ENCODE measurements around the gene RAPGEF5. TPM values are rescaled to one million over a fixed set of nuclear protein-coding genes. Genes with fewer than 3 reads are reported as not detected.

Gene RAPGEF5
- total RNA-seq, 1 experiment from 2014 or later: 13.3 TPM

DNA sequence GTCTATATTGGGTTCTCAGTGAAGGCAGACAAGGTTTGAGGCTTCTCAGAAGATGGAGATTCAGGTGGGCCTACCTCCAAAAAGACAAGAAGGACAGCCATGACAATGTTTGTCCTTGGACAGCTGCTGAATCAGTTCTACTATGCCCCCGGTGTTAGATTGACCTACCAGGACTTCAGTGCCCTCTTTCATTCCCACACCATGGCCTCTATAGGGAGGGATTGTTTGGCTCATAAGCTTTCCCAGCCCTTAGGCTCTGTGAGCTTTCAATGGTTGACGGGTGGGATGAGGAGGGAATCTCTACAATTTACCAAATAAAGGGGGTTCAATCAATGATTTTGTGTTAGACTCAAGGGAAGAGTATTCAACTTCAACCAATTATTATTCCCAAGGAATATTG, 23.4 kb upstream of the RAPGEF5 start:
- Mint-ChIP-seq H3K27me3 (ENCODE audit: low read depth) (no peaks in the 10 kb centered on the region), H3K4me3 (no peak overlapping the region), H3K9me3 (no peaks in the 10 kb centered on the region), H3K27ac (no peak overlapping the region), H3K4me1 (peaks cover 0 to 7% of the 10 kb centered on the region in 2 experiments; a peak in 1 of 4 replicates), H3K36me3 (ENCODE audit: insufficient read depth in 1 of 3, low read depth in 3 of 3) (no peaks in the 10 kb centered on the region)
- Histone ChIP-seq H4K8ac (replicated peaks; ENCODE audit: insufficient read length, low read depth, low read length) (no peak overlapping the region), H3K56ac (ENCODE audit: insufficient read length, low read depth, low read length) (no peak overlapping the region), H3K18ac (ENCODE audit: insufficient read length, low read depth, low read length) (no peak overlapping the region), H4K91ac (ENCODE audit: insufficient read length, low read depth, low read length) (no peak overlapping the region), H2AFZ (ENCODE audit: low read length) (no peak overlapping the region), H3K79me2 (ENCODE audit: insufficient read depth, low read length) (no peaks in the 10 kb centered on the region), H3K9me3 (ENCODE audit: control insufficient read depth, low read depth, low read length) (no peaks in the 10 kb centered on the region), H3K4me1 (ENCODE audit: insufficient read depth, low read length) (no peaks in the 10 kb centered on the region), H3K27ac (ENCODE audit: insufficient read length, low read depth, low read length) (no peak overlapping the region), H2BK5ac (ENCODE audit: insufficient read length, low read length) (no peak overlapping the region), H3K9ac (ENCODE audit: extremely low read depth, insufficient read length, low read length) (no peak overlapping the region), H3K27me3 (ENCODE audit: insufficient read depth, low read length) (no peaks in the 10 kb centered on the region), H3K14ac (ENCODE audit: insufficient read depth, low read length) (no peak overlapping the region), H2BK120ac (ENCODE audit: low read depth, low read length, poor library complexity, severe bottlenecking) (no peak overlapping the region), H2BK12ac (ENCODE audit: insufficient read length, low read depth, low read length) (no peak overlapping the region), H2AK5ac (ENCODE audit: insufficient read length, low read length) (no peak overlapping the region), H2BK20ac (ENCODE audit: low read depth, low read length, poor library complexity, severe bottlenecking) (no peak overlapping the region), H3K4ac (ENCODE audit: low read depth, low read length) (no peak overlapping the region), H2BK15ac (ENCODE audit: low read depth, low read length) (no peak overlapping the region), H3K23ac (ENCODE audit: insufficient read length, low read depth, low read length) (no peak overlapping the region), H3K79me1 (ENCODE audit: insufficient read depth, low read depth, low read length, poor library complexity, severe bottlenecking) (no peaks in the 10 kb centered on the region), H4K20me1 (ENCODE audit: control insufficient read depth, insufficient read depth, insufficient read length) (no peaks in the 10 kb centered on the region), H3T11ph (ENCODE audit: low read length) (no peak overlapping the region), H3K23me2 (ENCODE audit: insufficient read length, low read depth, low read length, poor library complexity, severe bottlenecking) (no peaks in the 10 kb centered on the region), H3K4me2 (ENCODE audit: insufficient read depth, insufficient read length, low read length) (no peak overlapping the region), H4K5ac (ENCODE audit: insufficient read length, low read depth, low read length) (no peak overlapping the region)
- no peak for DNase-seq
- TF ChIP-seq, protein P1, sequence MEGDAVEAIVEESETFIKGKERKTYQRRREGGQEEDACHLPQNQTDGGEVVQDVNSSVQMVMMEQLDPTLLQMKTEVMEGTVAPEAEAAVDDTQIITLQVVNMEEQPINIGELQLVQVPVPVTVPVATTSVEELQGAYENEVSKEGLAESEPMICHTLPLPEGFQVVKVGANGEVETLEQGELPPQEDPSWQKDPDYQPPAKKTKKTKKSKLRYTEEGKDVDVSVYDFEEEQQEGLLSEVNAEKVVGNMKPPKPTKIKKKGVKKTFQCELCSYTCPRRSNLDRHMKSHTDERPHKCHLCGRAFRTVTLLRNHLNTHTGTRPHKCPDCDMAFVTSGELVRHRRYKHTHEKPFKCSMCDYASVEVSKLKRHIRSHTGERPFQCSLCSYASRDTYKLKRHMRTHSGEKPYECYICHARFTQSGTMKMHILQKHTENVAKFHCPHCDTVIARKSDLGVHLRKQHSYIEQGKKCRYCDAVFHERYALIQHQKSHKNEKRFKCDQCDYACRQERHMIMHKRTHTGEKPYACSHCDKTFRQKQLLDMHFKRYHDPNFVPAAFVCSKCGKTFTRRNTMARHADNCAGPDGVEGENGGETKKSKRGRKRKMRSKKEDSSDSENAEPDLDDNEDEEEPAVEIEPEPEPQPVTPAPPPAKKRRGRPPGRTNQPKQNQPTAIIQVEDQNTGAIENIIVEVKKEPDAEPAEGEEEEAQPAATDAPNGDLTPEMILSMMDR (conservative IDR thresholded peaks at IDR 0.05): no peak
- WGBS (ENCODE audit: extremely low coverage, insufficient read length, low lambda C conversion rate): no CpG with 5 or more reads among the region's 2 CpGs

Measured in H9 (cell line).